Measurements from ENCODE around the gene NFATC2.

Gene NFATC2

DNA sequence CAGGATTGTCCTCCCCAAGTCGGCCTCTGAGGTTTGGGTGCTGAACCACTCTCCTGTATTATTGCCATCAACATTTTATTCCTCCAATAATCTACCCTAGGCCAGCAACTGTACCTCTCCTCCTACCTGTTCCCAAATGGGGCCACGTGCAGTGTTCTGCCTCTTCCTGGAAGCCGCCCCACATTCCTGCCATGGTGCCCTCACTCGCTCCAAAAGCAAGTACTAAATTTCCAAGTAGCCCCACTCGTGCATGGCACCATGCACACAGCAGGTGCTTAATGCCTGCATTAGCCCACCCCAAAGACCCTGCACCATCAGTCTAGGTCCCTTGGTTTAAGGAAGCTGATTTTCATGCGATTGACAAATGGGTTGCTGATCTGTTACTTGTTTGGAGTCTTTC is 147.8 kb downstream of the NFATC2 start:
- no peaks in the 10 kb centered on the region for H3K79me1 ChIP-seq (ENCODE audit: low read length)
- no peak overlapping the region for H3K4ac ChIP-seq (ENCODE audit: low read depth, low read length)
- WGBS (ENCODE audit: extremely low coverage, insufficient coverage, low lambda C conversion rate) = no CpG with 5 or more reads among the region's 6 CpGs
- H3K23ac ChIP-seq (ENCODE audit: low read length) = no peak overlapping the region
- no peak overlapping the region for H3K18ac ChIP-seq (ENCODE audit: low read length)
- H2BK5ac ChIP-seq (ENCODE audit: low read length) = no peak overlapping the region
- no peak overlapping the region for H3K4me3 ChIP-seq (ENCODE audit: low read length)
- H3K27ac ChIP-seq (ENCODE audit: low read depth, low read length) = no peak overlapping the region
- no peak overlapping the region for H2BK120ac ChIP-seq (ENCODE audit: low read depth, low read length)
- H3K9ac ChIP-seq (ENCODE audit: low read length) = no peak overlapping the region
- H3K36me3 ChIP-seq (ENCODE audit: control insufficient read depth, insufficient read depth, low read length) = no peaks in the 10 kb centered on the region
- no peak for DNase-seq
- H3K4me2 ChIP-seq (ENCODE audit: low read length) = no peak overlapping the region
- H2AK5ac ChIP-seq (ENCODE audit: low read length) = no peak overlapping the region
- H2BK15ac ChIP-seq (replicated peaks; ENCODE audit: low read depth) = no peak overlapping the region
- no peaks in the 10 kb centered on the region for H3K79me2 ChIP-seq (ENCODE audit: control insufficient read depth, insufficient read depth, low read length)
- H3K56ac ChIP-seq (ENCODE audit: low read length) = no peak overlapping the region
- H3K27me3 ChIP-seq (ENCODE audit: insufficient read depth, low read length, poor library complexity) = no peaks in the 10 kb centered on the region
- H4K5ac ChIP-seq (ENCODE audit: low read length) = no peak overlapping the region
- no peak overlapping the region for H4K8ac ChIP-seq (ENCODE audit: low read depth, low read length)
- H3K4me1 ChIP-seq (ENCODE audit: control insufficient read depth, low read depth, low read length) = peaks cover 4% of the 10 kb centered on the region

DNA sequence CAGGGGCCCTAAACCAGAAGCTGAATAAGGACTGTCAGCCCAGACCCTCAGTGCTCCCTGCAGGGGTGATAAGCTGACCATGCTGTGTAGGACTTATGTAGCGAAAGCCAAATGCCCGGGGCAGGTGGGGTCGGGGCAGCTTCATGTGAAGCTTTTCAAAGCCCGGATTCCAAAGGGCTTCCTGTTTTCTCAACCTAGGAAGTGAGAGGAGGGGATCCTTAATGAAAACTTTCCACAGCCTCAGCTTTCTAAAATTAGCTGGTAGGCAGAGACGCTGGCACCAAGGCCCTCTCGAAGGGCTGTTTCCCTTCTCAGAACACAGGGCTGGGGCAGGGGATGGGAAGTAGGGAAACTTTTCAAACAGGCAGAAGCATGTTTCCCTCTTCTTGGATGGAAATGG is 148.9 kb downstream of the NFATC2 start:
- Histone ChIP-seq H3K27ac (ENCODE audit: low read depth, low read length) (no peak overlapping the region), H3K18ac (ENCODE audit: low read length) (no peak overlapping the region)
- no CpG with 5 or more reads among the region's 6 CpGs for WGBS (ENCODE audit: extremely low coverage, insufficient coverage, low lambda C conversion rate)

DNA sequence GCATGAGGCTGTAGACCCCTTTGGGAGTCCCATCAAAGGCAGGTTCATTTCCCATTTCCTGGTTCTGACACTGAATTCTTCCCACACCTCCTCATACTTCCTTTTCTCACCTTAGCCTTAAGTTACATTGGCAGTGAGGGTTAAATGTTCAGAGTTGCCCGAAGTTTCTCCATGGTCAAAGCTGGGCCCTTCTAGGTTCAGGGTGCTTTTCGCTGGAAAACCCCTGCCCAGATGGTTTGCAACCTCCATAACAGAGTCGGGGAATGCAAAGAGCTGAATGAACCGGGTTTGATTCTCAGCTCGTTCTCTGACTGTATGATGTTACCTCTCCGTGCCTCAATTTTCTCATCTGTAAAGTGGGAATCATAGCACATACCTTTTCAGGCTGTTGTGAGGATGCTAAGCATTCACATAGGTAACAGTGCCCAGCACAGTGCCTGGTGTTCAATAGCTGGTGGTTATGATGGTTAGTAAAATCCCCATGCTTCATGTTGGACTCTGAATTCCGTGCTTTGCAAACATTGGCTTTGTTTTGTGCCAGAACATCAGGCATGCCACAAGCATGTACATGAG is 149.8 kb downstream of the NFATC2 start:
- Histone ChIP-seq H2BK5ac (ENCODE audit: low read length) (no peak overlapping the region), H3K4me3 (ENCODE audit: low read length) (no peak overlapping the region), H3K4ac (ENCODE audit: low read depth, low read length) (no peak overlapping the region), H3K27me3 (ENCODE audit: insufficient read depth, low read length, poor library complexity) (no peaks in the 10 kb centered on the region), H3K79me2 (ENCODE audit: control insufficient read depth, insufficient read depth, low read length) (no peaks in the 10 kb centered on the region), H2BK15ac (replicated peaks; ENCODE audit: low read depth) (no peak overlapping the region), H3K36me3 (ENCODE audit: control insufficient read depth, insufficient read depth, low read length) (no peaks in the 10 kb centered on the region), H4K8ac (ENCODE audit: low read depth, low read length) (no peak overlapping the region), H3K27ac (ENCODE audit: low read depth, low read length) (no peak overlapping the region), H3K56ac (ENCODE audit: low read length) (no peak overlapping the region), H3K4me2 (ENCODE audit: low read length) (no peak overlapping the region), H3K79me1 (ENCODE audit: low read length) (no peaks in the 10 kb centered on the region), H2BK120ac (ENCODE audit: low read depth, low read length) (no peak overlapping the region), H4K5ac (ENCODE audit: low read length) (no peak overlapping the region), H3K18ac (ENCODE audit: low read length) (no peak overlapping the region), H3K23ac (ENCODE audit: low read length) (no peak overlapping the region), H2AK5ac (ENCODE audit: low read length) (no peak overlapping the region), H3K9ac (ENCODE audit: low read length) (no peak overlapping the region), H3K4me1 (ENCODE audit: control insufficient read depth, low read depth, low read length) (peaks cover 3% of the 10 kb centered on the region)
- WGBS (ENCODE audit: extremely low coverage, insufficient coverage, low lambda C conversion rate) = no CpG with 5 or more reads among the region's 7 CpGs
- DNase-seq = no peak

More for the DNA sequence above, 148.9 kb downstream of the NFATC2 start:
- peak; percentile 42 for DNase-seq
- Histone ChIP-seq H3K27me3 (ENCODE audit: insufficient read depth, low read length, poor library complexity) (no peaks in the 10 kb centered on the region), H3K56ac (ENCODE audit: low read length) (no peak overlapping the region), H2BK15ac (replicated peaks; ENCODE audit: low read depth) (no peak overlapping the region), H2AK5ac (ENCODE audit: low read length) (no peak overlapping the region), H2BK5ac (ENCODE audit: low read length) (no peak overlapping the region), H3K4me3 (ENCODE audit: low read length) (no peak overlapping the region), H3K9ac (ENCODE audit: low read length) (no peak overlapping the region), H3K4me2 (ENCODE audit: low read length) (no peak overlapping the region), H3K36me3 (ENCODE audit: control insufficient read depth, insufficient read depth, low read length) (no peaks in the 10 kb centered on the region), H4K8ac (ENCODE audit: low read depth, low read length) (no peak overlapping the region), H4K5ac (ENCODE audit: low read length) (no peak overlapping the region), H3K4ac (ENCODE audit: low read depth, low read length) (no peak overlapping the region), H2BK120ac (ENCODE audit: low read depth, low read length) (no peak overlapping the region), H3K79me2 (ENCODE audit: control insufficient read depth, insufficient read depth, low read length) (no peaks in the 10 kb centered on the region), H3K23ac (ENCODE audit: low read length) (no peak overlapping the region), H3K4me1 (ENCODE audit: control insufficient read depth, low read depth, low read length) (peaks cover 4% of the 10 kb centered on the region), H3K79me1 (ENCODE audit: low read length) (no peaks in the 10 kb centered on the region)

DNA sequence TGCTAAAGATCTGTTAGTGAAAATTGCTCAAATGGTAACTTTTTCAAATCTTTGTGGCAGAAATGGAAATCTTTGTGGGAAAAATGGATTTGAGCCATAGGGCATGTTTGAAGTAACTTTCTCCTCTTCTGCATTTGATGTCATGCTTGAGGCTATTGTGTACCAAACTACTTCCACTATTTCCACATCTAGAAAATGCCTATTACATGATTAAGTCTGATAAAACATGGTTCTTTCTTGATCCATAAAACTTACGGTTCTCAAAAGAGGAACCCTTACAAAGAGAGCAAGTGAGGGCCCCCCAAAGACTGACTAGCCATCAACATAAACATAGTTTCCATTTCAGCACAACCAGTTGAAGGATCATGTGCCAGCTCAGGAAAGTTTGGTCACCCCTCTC is 150.6 kb downstream of the NFATC2 start:
- Histone ChIP-seq H3K56ac (ENCODE audit: low read length) (no peak overlapping the region), H2BK15ac (replicated peaks; ENCODE audit: low read depth) (no peak overlapping the region), H2BK120ac (ENCODE audit: low read depth, low read length) (no peak overlapping the region), H4K5ac (ENCODE audit: low read length) (no peak overlapping the region), H3K79me1 (ENCODE audit: low read length) (no peaks in the 10 kb centered on the region), H2BK5ac (ENCODE audit: low read length) (no peak overlapping the region), H3K4ac (ENCODE audit: low read depth, low read length) (no peak overlapping the region), H4K8ac (ENCODE audit: low read depth, low read length) (no peak overlapping the region), H2AK5ac (ENCODE audit: low read length) (no peak overlapping the region), H3K27me3 (ENCODE audit: insufficient read depth, low read length, poor library complexity) (no peaks in the 10 kb centered on the region), H3K36me3 (ENCODE audit: control insufficient read depth, insufficient read depth, low read length) (no peaks in the 10 kb centered on the region), H3K4me3 (ENCODE audit: low read length) (no peak overlapping the region), H3K23ac (ENCODE audit: low read length) (no peak overlapping the region), H3K27ac (ENCODE audit: low read depth, low read length) (no peak overlapping the region), H3K4me2 (ENCODE audit: low read length) (no peak overlapping the region), H3K18ac (ENCODE audit: low read length) (no peak overlapping the region), H3K79me2 (ENCODE audit: control insufficient read depth, insufficient read depth, low read length) (no peaks in the 10 kb centered on the region), H3K4me1 (ENCODE audit: control insufficient read depth, low read depth, low read length) (no peaks in the 10 kb centered on the region), H3K9ac (ENCODE audit: low read length) (no peak overlapping the region)
- WGBS (ENCODE audit: extremely low coverage, insufficient coverage, low lambda C conversion rate) = no CpG with 5 or more reads among the region's 1 CpG
- no peak for DNase-seq

DNA sequence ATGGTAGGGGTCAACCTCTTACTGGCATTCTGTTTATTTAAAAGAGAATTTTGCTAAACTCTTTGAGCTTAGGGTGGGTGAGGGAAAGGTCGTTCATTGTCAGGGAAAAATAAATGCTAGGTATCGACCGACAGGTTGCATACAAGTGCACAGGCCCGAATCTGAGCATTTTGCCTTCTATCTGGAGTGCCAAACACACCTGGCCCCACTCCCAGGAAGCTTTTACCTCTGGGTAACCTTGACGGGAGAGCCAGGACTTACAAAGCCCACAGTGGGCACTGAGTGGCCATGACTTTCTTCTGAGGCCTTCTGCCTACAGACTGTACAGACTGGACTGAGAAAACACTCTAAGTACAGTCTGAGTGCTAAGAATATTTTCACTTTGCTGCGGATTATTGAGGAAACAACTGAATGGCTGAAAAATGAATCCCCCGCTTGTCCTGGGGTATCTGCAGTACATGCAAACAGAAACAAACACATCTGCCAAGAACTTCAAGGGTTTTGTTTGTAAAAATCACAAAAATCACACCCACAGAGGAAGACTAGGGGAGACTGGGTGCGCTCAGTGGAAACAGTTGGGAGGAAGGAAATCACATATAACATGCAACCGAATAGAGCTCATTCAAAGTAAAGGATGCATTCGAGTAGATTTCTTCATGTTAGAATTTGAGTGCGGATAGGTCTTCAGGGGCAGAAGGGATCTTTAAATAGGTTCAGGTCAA is 152.8 kb downstream of the NFATC2 start:
- Histone ChIP-seq H3K4me2 (ENCODE audit: low read length) (no peak overlapping the region), H3K56ac (ENCODE audit: low read length) (no peak overlapping the region), H2BK5ac (ENCODE audit: low read length) (no peak overlapping the region), H4K5ac (ENCODE audit: low read length) (no peak overlapping the region), H2BK120ac (ENCODE audit: low read depth, low read length) (no peak overlapping the region), H3K23ac (ENCODE audit: low read length) (no peak overlapping the region), H3K27ac (ENCODE audit: low read depth, low read length) (no peak overlapping the region), H3K4me3 (ENCODE audit: low read length) (no peak overlapping the region), H3K79me1 (ENCODE audit: low read length) (no peaks in the 10 kb centered on the region), H3K79me2 (ENCODE audit: control insufficient read depth, insufficient read depth, low read length) (no peaks in the 10 kb centered on the region), H2BK15ac (replicated peaks; ENCODE audit: low read depth) (no peak overlapping the region), H3K18ac (ENCODE audit: low read length) (no peak overlapping the region), H3K36me3 (ENCODE audit: control insufficient read depth, insufficient read depth, low read length) (no peaks in the 10 kb centered on the region), H4K8ac (ENCODE audit: low read depth, low read length) (no peak overlapping the region), H3K4me1 (ENCODE audit: control insufficient read depth, low read depth, low read length) (no peaks in the 10 kb centered on the region), H2AK5ac (ENCODE audit: low read length) (no peak overlapping the region), H3K9ac (ENCODE audit: low read length) (no peak overlapping the region), H3K27me3 (ENCODE audit: insufficient read depth, low read length, poor library complexity) (no peaks in the 10 kb centered on the region), H3K4ac (ENCODE audit: low read depth, low read length) (no peak overlapping the region)
- no peak for DNase-seq
- WGBS (ENCODE audit: extremely low coverage, insufficient coverage, low lambda C conversion rate) = no CpG with 5 or more reads among the region's 11 CpGs
